H9 (cell line): ENCODE results near the gene ERC1. TPM values are rescaled to one million over a fixed set of nuclear protein-coding genes. Genes with fewer than 3 reads are reported as not detected.
A peak's percentile ranks its signal among the peaks of the same experiment; 100 is the strongest.

Experiments
- DNase-seq: peaks from one replicate; pipeline ENCODE4 v3.0.0-alpha.2; 2017
- H2AFZ ChIP-seq: one replicate; pipeline ENCODE4 v1.6.1; 2013; ENCODE audit warnings: mild to moderate bottlenecking, low read length, control low read depth, moderate library complexity
- H2AK5ac ChIP-seq: 2 replicates; pipeline ENCODE4 v1.6.1; 2013; ENCODE audit warnings: low read length, control low read depth, mixed read lengths; ENCODE audit not compliant: insufficient read length
- H2BK120ac ChIP-seq: one replicate; pipeline ENCODE4 v1.6.1; 2013; ENCODE audit warnings: low read depth, mild to moderate bottlenecking, low read length, control low read depth, inconsistent platforms; ENCODE audit not compliant: poor library complexity, severe bottlenecking
- H2BK12ac ChIP-seq: 2 replicates; pipeline ENCODE4 v1.6.1; 2013; ENCODE audit warnings: low read length, control low read depth, mixed read lengths, low read depth; ENCODE audit not compliant: insufficient read length
- H2BK15ac ChIP-seq: 2 replicates; pipeline ENCODE4 v1.6.1; 2013; ENCODE audit warnings: low read depth, low read length, control low read depth
- H2BK20ac ChIP-seq: one replicate; pipeline ENCODE4 v1.6.1; 2013; ENCODE audit warnings: low read depth, mild to moderate bottlenecking, low read length, control low read depth, inconsistent platforms; ENCODE audit not compliant: poor library complexity, severe bottlenecking
- H2BK5ac ChIP-seq: 2 replicates; pipeline ENCODE4 v1.6.1; 2013; ENCODE audit warnings: low read length, control low read depth, mixed read lengths; ENCODE audit not compliant: insufficient read length
- H3K14ac ChIP-seq: 2 replicates; pipeline ENCODE4 v1.6.1; 2013; ENCODE audit warnings: low read length, control low read depth; ENCODE audit not compliant: insufficient read depth
- H3K18ac ChIP-seq: 2 replicates; pipeline ENCODE4 v1.6.1; 2013; ENCODE audit warnings: low read depth, mild to moderate bottlenecking, mixed read lengths, low read length, control low read depth; ENCODE audit not compliant: insufficient read length
- H3K23ac ChIP-seq: 2 replicates; pipeline ENCODE4 v1.6.1; 2013; ENCODE audit warnings: low read length, control low read depth, mixed read lengths, low read depth; ENCODE audit not compliant: insufficient read length
- H3K23me2 ChIP-seq: 2 replicates; pipeline ENCODE4 v1.6.1; 2013; ENCODE audit warnings: low read depth, mild to moderate bottlenecking, mixed read lengths, low read length, control low read depth; ENCODE audit not compliant: insufficient read length, poor library complexity, severe bottlenecking
- H3K27ac ChIP-seq: 2 replicates; pipeline ENCODE4 v1.5.1; 2013; ENCODE audit warnings: low read length, control low read depth, mixed read lengths, low read depth; ENCODE audit not compliant: insufficient read length
- H3K27me3 ChIP-seq: 2 replicates; pipeline ENCODE4 v1.6.1; 2013; ENCODE audit warnings: low read length, control low read depth, inconsistent platforms; ENCODE audit not compliant: insufficient read depth
- H3K4ac ChIP-seq: 2 replicates; pipeline ENCODE4 v1.6.1; 2013; ENCODE audit warnings: low read depth, mild to moderate bottlenecking, control low read depth, inconsistent platforms, low read length, moderate library complexity
- H3K4me1 ChIP-seq: 2 replicates; pipeline ENCODE4 v1.6.1; 2013; ENCODE audit warnings: low read length, control low read depth, inconsistent platforms; ENCODE audit not compliant: insufficient read depth
- H3K4me2 ChIP-seq: 2 replicates; pipeline ENCODE4 v1.6.1; 2013; ENCODE audit warnings: low read length, control low read depth, mixed read lengths; ENCODE audit not compliant: insufficient read length, insufficient read depth
- H3K56ac ChIP-seq: 2 replicates; pipeline ENCODE4 v1.6.1; 2013; ENCODE audit warnings: low read depth, mild to moderate bottlenecking, mixed read lengths, low read length, control low read depth; ENCODE audit not compliant: insufficient read length
- H3K79me1 ChIP-seq: 2 replicates; pipeline ENCODE4 v1.6.1; 2013; ENCODE audit warnings: low read depth, mild to moderate bottlenecking, moderate library complexity, low read length, control low read depth, inconsistent platforms; ENCODE audit not compliant: insufficient read depth, poor library complexity, severe bottlenecking
- H3K79me2 ChIP-seq: 2 replicates; pipeline ENCODE4 v1.6.1; 2013; ENCODE audit warnings: low read length, control low read depth, inconsistent platforms; ENCODE audit not compliant: insufficient read depth
- H3K9ac ChIP-seq: 2 replicates; pipeline ENCODE4 v1.6.1; 2013; ENCODE audit warnings: low read length, control low read depth, mixed read lengths; ENCODE audit not compliant: insufficient read length; ENCODE audit errors: extremely low read depth
- H3K9me3 ChIP-seq: one replicate; pipeline ENCODE4 v1.6.1; 2013; ENCODE audit warnings: low read depth, low read length, inconsistent platforms; ENCODE audit not compliant: control insufficient read depth
- H3T11ph ChIP-seq: one replicate; pipeline ENCODE4 v1.6.1; 2013; ENCODE audit warnings: mild to moderate bottlenecking, low read length, control low read depth, inconsistent platforms
- H4K20me1 ChIP-seq: one replicate; pipeline ENCODE4 v1.6.1; 2013; ENCODE audit not compliant: control insufficient read depth, insufficient read length, insufficient read depth
- H4K5ac ChIP-seq: 2 replicates; pipeline ENCODE4 v1.6.1; 2013; ENCODE audit warnings: low read depth, mild to moderate bottlenecking, mixed read lengths, low read length, control low read depth; ENCODE audit not compliant: insufficient read length
- H4K8ac ChIP-seq: replicated peaks from 2 replicates; pipeline ENCODE4 v1.6.1; 2013; ENCODE audit warnings: low read length, control low read depth, mixed read lengths, low read depth; ENCODE audit not compliant: insufficient read length
- H4K91ac ChIP-seq: 2 replicates; pipeline ENCODE4 v1.6.1; 2013; ENCODE audit warnings: low read depth, mild to moderate bottlenecking, moderate library complexity, mixed read lengths, low read length, control low read depth; ENCODE audit not compliant: insufficient read length
- H3K27ac Mint-ChIP-seq, 3 experiments: 2 replicates in 2 of 3; 3 replicates in 1 of 3; pipeline ENCODE4 v1.8.0; 2020 to 2021; ENCODE audit warnings: mixed read lengths in 3 of 3, mild to moderate bottlenecking in 1 of 3, moderate library complexity in 1 of 3
- H3K27me3 Mint-ChIP-seq: 2 replicates; pipeline ENCODE4 v1.8.0; 2021; ENCODE audit warnings: low read depth, mild to moderate bottlenecking, moderate library complexity, mixed read lengths
- H3K36me3 Mint-ChIP-seq, 3 experiments: 2 replicates in 2 of 3; 3 replicates in 1 of 3; pipeline ENCODE4 v1.8.0; 2020 to 2021; ENCODE audit warnings: low read depth in 3 of 3, mixed read lengths in 3 of 3; ENCODE audit not compliant: insufficient read depth in 1 of 3
- H3K4me1 Mint-ChIP-seq, 2 experiments: 2 replicates each; pipeline ENCODE4 v1.8.0; 2020; ENCODE audit warnings: mixed read lengths in 2 of 2
- H3K4me3 Mint-ChIP-seq, 2 experiments: 2 replicates in 1 of 2; 3 replicates in 1 of 2; pipeline ENCODE4 v1.8.0; 2020 to 2021; ENCODE audit warnings: mild to moderate bottlenecking in 2 of 2, mixed read lengths in 2 of 2, moderate library complexity in 1 of 2
- H3K9me3 Mint-ChIP-seq, 2 experiments: 2 replicates in 1 of 2; 3 replicates in 1 of 2; pipeline ENCODE4 v1.8.0; 2020; ENCODE audit warnings: mild to moderate bottlenecking in 2 of 2, mixed read lengths in 2 of 2, moderate library complexity in 1 of 2
- WGBS: extraction: QIAGEN DNeasy Blood & Tissue Kit; methylation state at CpG from one replicate; pipeline ENCODE4 v1.1.7; 2013; ENCODE audit warnings: missing lambda C conversion rate, low lambda C conversion rate, mixed read lengths; ENCODE audit not compliant: insufficient read length; ENCODE audit errors: extremely low coverage; 5-methylcytosine and 5-hydroxymethylcytosine counted together
- total RNA-seq: library from RNA; stranded (reverse); gene quantifications from 2 replicates; pipeline ENCODE4 v1.2.1, GENCODE V29; 2021
- TF ChIP-seq, protein P1 (sequence below): fragments of 200-600 bp; sonication (generic); conservative IDR thresholded peaks from 3 replicates; pipeline ENCODE4 v1.8.0; 2021; ENCODE audit warnings: antibody characterized with exemption, mild to moderate bottlenecking

Gene ERC1
- total RNA-seq, 1 experiment from 2014 or later: 51.2 TPM

DNA sequence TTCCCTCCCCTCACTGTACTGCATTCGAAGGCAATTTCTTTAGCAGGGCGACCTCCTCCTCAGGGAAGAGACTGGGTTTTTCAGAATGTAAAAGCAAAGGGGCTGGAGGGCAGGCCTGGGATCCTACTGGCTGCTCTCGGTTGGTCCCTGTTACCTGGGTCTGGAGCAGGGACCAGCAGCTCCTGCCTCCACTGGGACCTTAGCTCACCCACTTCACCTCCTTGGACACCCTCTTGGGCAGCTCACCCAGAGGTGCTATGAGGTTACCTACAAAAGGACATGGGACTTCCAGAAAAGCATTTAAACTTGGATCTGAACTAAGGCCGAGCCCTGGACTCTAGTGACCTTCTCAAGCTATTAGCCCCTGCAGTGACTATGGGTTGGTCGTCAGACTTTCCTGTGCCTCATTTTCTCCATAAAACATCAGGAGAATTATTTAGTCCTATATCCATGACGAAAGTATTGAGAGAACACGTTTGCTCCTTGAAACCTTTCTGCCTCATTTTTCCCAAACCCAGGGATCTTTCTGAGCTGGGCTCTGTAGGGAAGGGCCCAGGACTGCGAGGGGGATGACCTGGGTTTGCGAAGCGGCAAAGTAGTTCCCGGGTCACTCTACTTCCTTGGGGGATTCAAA is 538.3 kb downstream of the ERC1 start:
- H2AK5ac ChIP-seq: no peak overlapping the region
- no peaks in the 10 kb centered on the region; the same call in 1 of the 2 replicates for H3K4me1 ChIP-seq
- no peak overlapping the region for H3K56ac ChIP-seq
- H4K5ac ChIP-seq: no peak overlapping the region
- H3K4me3 Mint-ChIP-seq: peak overlapping the region; percentile 69 to 90
- no peak overlapping the region for H4K8ac ChIP-seq
- H2BK15ac ChIP-seq: no peak overlapping the region
- no peak overlapping the region for H3K14ac ChIP-seq
- H3K9ac ChIP-seq: no peak overlapping the region
- peaks cover 10% of the 10 kb centered on the region for H3K23me2 ChIP-seq
- H3K23ac ChIP-seq: no peak overlapping the region
- H3K4me1 Mint-ChIP-seq: peaks cover 13 to 16% of the 10 kb centered on the region in 2 experiments
- no peak overlapping the region for H3K27ac Mint-ChIP-seq
- H4K20me1 ChIP-seq: no peaks in the 10 kb centered on the region
- no peak overlapping the region for H2BK5ac ChIP-seq
- peaks cover 0 to 2% (median 0%) of the 10 kb centered on the region in 3 experiments; a peak in 2 of 7 replicates for H3K36me3 Mint-ChIP-seq
- H2AFZ ChIP-seq: no peak overlapping the region
- H3T11ph ChIP-seq: no peak overlapping the region
- H3K79me1 ChIP-seq: no peaks in the 10 kb centered on the region
- peaks cover 35% of the 10 kb centered on the region for H3K27me3 ChIP-seq
- H3K27ac ChIP-seq: no peak overlapping the region
- H2BK20ac ChIP-seq: no peak overlapping the region
- peaks cover 88% of the 10 kb centered on the region for H3K27me3 Mint-ChIP-seq
- H3K4me2 ChIP-seq: peak overlapping the region; percentile 15
- no peaks in the 10 kb centered on the region for H3K79me2 ChIP-seq
- DNase-seq: peak; percentile 32
- H3K18ac ChIP-seq: no peak overlapping the region
- H3K9me3 Mint-ChIP-seq: peaks cover 0 to 2% of the 10 kb centered on the region in 2 experiments; a peak in 2 of 5 replicates
- H4K91ac ChIP-seq: no peak overlapping the region
- no CpG with 5 or more reads among the region's 11 CpGs for WGBS
- H2BK12ac ChIP-seq: no peak overlapping the region
- H3K9me3 ChIP-seq: no peaks in the 10 kb centered on the region
- H3K4ac ChIP-seq: no peak overlapping the region
- TF ChIP-seq, protein P1, sequence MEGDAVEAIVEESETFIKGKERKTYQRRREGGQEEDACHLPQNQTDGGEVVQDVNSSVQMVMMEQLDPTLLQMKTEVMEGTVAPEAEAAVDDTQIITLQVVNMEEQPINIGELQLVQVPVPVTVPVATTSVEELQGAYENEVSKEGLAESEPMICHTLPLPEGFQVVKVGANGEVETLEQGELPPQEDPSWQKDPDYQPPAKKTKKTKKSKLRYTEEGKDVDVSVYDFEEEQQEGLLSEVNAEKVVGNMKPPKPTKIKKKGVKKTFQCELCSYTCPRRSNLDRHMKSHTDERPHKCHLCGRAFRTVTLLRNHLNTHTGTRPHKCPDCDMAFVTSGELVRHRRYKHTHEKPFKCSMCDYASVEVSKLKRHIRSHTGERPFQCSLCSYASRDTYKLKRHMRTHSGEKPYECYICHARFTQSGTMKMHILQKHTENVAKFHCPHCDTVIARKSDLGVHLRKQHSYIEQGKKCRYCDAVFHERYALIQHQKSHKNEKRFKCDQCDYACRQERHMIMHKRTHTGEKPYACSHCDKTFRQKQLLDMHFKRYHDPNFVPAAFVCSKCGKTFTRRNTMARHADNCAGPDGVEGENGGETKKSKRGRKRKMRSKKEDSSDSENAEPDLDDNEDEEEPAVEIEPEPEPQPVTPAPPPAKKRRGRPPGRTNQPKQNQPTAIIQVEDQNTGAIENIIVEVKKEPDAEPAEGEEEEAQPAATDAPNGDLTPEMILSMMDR: no peak
- H2BK120ac ChIP-seq: no peak overlapping the region
